ENCODE data around the gene RAB42.
"Not testable (repeated sequence)": the region's sequence is repeated elsewhere in the genome, so short reads cannot be mapped to it uniquely, and the experiment has no call there.

Gene RAB42

GRCh38 chr1:28586585-28587391 lies 5.3 kb upstream of the RAB42 start:
- DNase-seq = not testable (repeated sequence)

- DNase-seq = no peak
These were observed 431 bp downstream of the RAB42 start for GRCh38 chr1:28592321-28593071.

- not testable (repeated sequence) for DNase-seq
These were observed 1.9 kb downstream of the RAB42 start for GRCh38 chr1:28593988-28594356.

GRCh38 chr1:28594686-28595411 lies 2.8 kb downstream of the RAB42 start:
- DNase-seq = peak; percentile 71

GRCh38 chr1:28595412-28596191 lies 3.5 kb downstream of the RAB42 start:
- no peak for DNase-seq

- not testable (repeated sequence) for DNase-seq
These were observed 4.2 kb downstream of the RAB42 start for GRCh38 chr1:28596276-28596675.

GRCh38 chr1:28601696-28602095 lies 9.6 kb downstream of the RAB42 start:
- no peak for DNase-seq

GRCh38 chr1:28602536-28603439 lies 10.7 kb downstream of the RAB42 start:
- DNase-seq = peak; percentile 58

- DNase-seq = no peak
These were observed 12.3 kb downstream of the RAB42 start for GRCh38 chr1:28604411-28604810.

GRCh38 chr1:28604962-28605361 lies 12.9 kb downstream of the RAB42 start:
- DNase-seq = no peak

GRCh38 chr1:28606771-28607170 lies 14.7 kb downstream of the RAB42 start:
- no peak for DNase-seq

GRCh38 chr1:28613175-28613574 lies 21.1 kb downstream of the RAB42 start:
- DNase-seq = no peak

GRCh38 chr1:28631713-28632112 lies 39.6 kb downstream of the RAB42 start:
- no peak for DNase-seq

- no peak for DNase-seq
These were observed 40.5 kb downstream of the RAB42 start for GRCh38 chr1:28632560-28632959.

GRCh38 chr1:28640766-28641165 lies 48.7 kb downstream of the RAB42 start:
- DNase-seq = no peak

GRCh38 chr1:28642056-28642846 lies 50.2 kb downstream of the RAB42 start:
- no peak for DNase-seq

- DNase-seq = peak; percentile 93
These were observed 51.0 kb downstream of the RAB42 start, which contains the start of gene TAF12 for GRCh38 chr1:28642847-28643635. Gene TAF12 (minus strand): TSS chr1:28643067. CDS start chr1:28622081, 20,986 bp downstream.

- DNase-seq = no peak
These were observed 52.4 kb downstream of the RAB42 start for GRCh38 chr1:28644494-28644893.

All from NCI-H446 treated with DMSO at 0.1 percent for 48 hours (cell line).